Keratinocyte (primary cell): ENCODE data around the gene CMKLR1. TPM values are rescaled to one million over a fixed set of nuclear protein-coding genes. Genes with fewer than 3 reads are reported as not detected.

Experiments
- DNase-seq: peaks from one replicate; pipeline ENCODE4 v3.0.0-alpha.2; 2011; ENCODE audit warnings: low read depth, missing footprints, low spot score
- FAIRE-seq: peaks from 2 replicates; lab custom pipeline; 2011; peaks lifted over from hg19 to GRCh38; lab: Jason Lieb, UNC
- H2AFZ ChIP-seq: 2 replicates; pipeline ENCODE4 v1.6.0; 2012; ENCODE audit warnings: low read length, control low read depth, inconsistent platforms; ENCODE audit not compliant: control insufficient read depth
- H3K27ac ChIP-seq: 2 replicates; pipeline ENCODE4 v1.5.1; 2011; ENCODE audit warnings: low read length; ENCODE audit not compliant: control insufficient read depth, insufficient read depth
- H3K27me3 ChIP-seq: 3 replicates; pipeline ENCODE4 v1.6.0; 2011; ENCODE audit warnings: low read length; ENCODE audit not compliant: control insufficient read depth, insufficient read depth; ENCODE audit errors: extremely low read depth
- H3K36me3 ChIP-seq, 2 experiments: 2 replicates in 1 of 2; 3 replicates in 1 of 2; pipeline ENCODE4 v1.5.1; 2011; ENCODE audit warnings: low read length in 2 of 2, mild to moderate bottlenecking in 1 of 2; ENCODE audit not compliant: control insufficient read depth in 2 of 2, insufficient read depth in 2 of 2; ENCODE audit errors: extremely low read depth in 1 of 2
- H3K4me1 ChIP-seq: 3 replicates; pipeline ENCODE4 v1.5.1; 2011; ENCODE audit warnings: low read length; ENCODE audit not compliant: control insufficient read depth, insufficient read depth; ENCODE audit errors: extremely low read depth
- H3K4me2 ChIP-seq: 3 replicates; pipeline ENCODE4 v1.6.0; 2011; ENCODE audit warnings: low read depth, low read length; ENCODE audit not compliant: control insufficient read depth, insufficient read depth; ENCODE audit errors: extremely low read depth
- H3K4me3 ChIP-seq, 3 experiments: fragments of 200-600 bp in 1 of 3; sonication (generic) in 1 of 3; 2 replicates in 2 of 3; 3 replicates in 1 of 3; pipeline ENCODE4 v1.5.1; 2011 to 2016; ENCODE audit warnings: low read length in 3 of 3, mild to moderate bottlenecking in 3 of 3, control low read depth in 2 of 3, inconsistent platforms in 1 of 3, low read depth in 1 of 3, mixed read lengths in 1 of 3, mixed run types in 1 of 3, moderate library complexity in 1 of 3; ENCODE audit not compliant: control insufficient read depth in 2 of 3, insufficient read depth in 2 of 3; ENCODE audit errors: extremely low read depth in 1 of 3
- H3K79me2 ChIP-seq: 2 replicates; pipeline ENCODE4 v1.6.0; 2012; ENCODE audit warnings: low read length; ENCODE audit not compliant: control insufficient read depth, insufficient read depth
- H3K9ac ChIP-seq: 3 replicates; pipeline ENCODE4 v1.6.0; 2011; ENCODE audit warnings: low read length; ENCODE audit not compliant: control insufficient read depth, insufficient read depth; ENCODE audit errors: extremely low read depth
- H3K9me1 ChIP-seq: 3 replicates; pipeline ENCODE4 v1.6.0; 2011; ENCODE audit warnings: low read length; ENCODE audit not compliant: control insufficient read depth, insufficient read depth; ENCODE audit errors: extremely low read depth
- H3K9me3 ChIP-seq: 2 replicates; pipeline ENCODE4 v1.5.1; 2012; ENCODE audit warnings: low read depth, low read length; ENCODE audit not compliant: control insufficient read depth
- H4K20me1 ChIP-seq: 3 replicates; pipeline ENCODE4 v1.6.0; 2011; ENCODE audit warnings: low read length; ENCODE audit not compliant: control insufficient read depth, insufficient read depth; ENCODE audit errors: extremely low read depth
- CTCF ChIP-seq, 3 experiments: IDR thresholded peaks in 1 of 3; conservative IDR thresholded peaks in 1 of 3; optimal IDR thresholded peaks in 1 of 3; 2 replicates in 2 of 3; 3 replicates in 1 of 3; pipeline versions ENCODE3 to v1.5.1; 2011; ENCODE audit warnings: low read length in 3 of 3, mild to moderate bottlenecking in 3 of 3, moderate library complexity in 2 of 3, control low read depth in 1 of 3, inconsistent platforms in 1 of 3; ENCODE audit not compliant: insufficient read depth in 2 of 3; ENCODE audit errors: extremely low read depth in 1 of 3
- EZH2 ChIP-seq: IDR thresholded peaks from one replicate; pipeline ENCODE4 v1.6.1; 2012; ENCODE audit warnings: inconsistent platforms, mild to moderate bottlenecking, low read length, moderate library complexity
- dilution Hi-C: fragments of 300-500 bp; cut with MboI; formaldehyde crosslinking; loops from one replicate; pipeline ENCODE4 v1.7.0; 2020; ENCODE audit warnings: low sequenced_read_pairs; ENCODE audit not compliant: extremely low pct_ligation_motif_present
- polyA plus RNA-seq, 5 experiments: library from polyadenylated mRNA; depleted of rRNA in 3 of 5; stranded (reverse) in 3 of 5; stranded (forward) in 1 of 5; unstranded in 1 of 5; fragments of >200 nt; gene quantifications; 1 replicate in 1 of 5; 2 replicates in 3 of 5; 3 replicates in 1 of 5; pipeline versions ENCODE4 v1.2.1 to v1.2.3, GENCODE V29; 2011 to 2012; ENCODE audit warnings: missing spikeins in 2 of 5, low read depth in 1 of 5, low replicate concordance in 1 of 5

The CMKLR1 gene
- polyA plus RNA-seq, 1 donor (not counting 4 experiments of a cell fraction or from before 2014, with no cell fraction given), result not detected

- dilution Hi-C loops, result no loop called here
- TF ChIP-seq EZH2, result no peak
- no peak for TF ChIP-seq CTCF (optimal IDR thresholded peaks at IDR 0.05 in 1 of 3, IDR thresholded peaks at IDR 0.05 in 1 of 3, conservative IDR thresholded peaks at IDR 0.05 in 1 of 3; ENCODE audit: extremely low read depth in 1 of 3, insufficient read depth in 2 of 3, low read length in 3 of 3)
- H2AFZ ChIP-seq, result no peak overlapping the region
- no peak overlapping the region for H3K9ac ChIP-seq
- peaks cover 10% of the 10 kb centered on the region for H3K27me3 ChIP-seq
- peaks cover 8% of the 10 kb centered on the region for H3K4me1 ChIP-seq
- H3K9me3 ChIP-seq, result no peaks in the 10 kb centered on the region
- FAIRE-seq, result no peak
- no peaks in the 10 kb centered on the region for H4K20me1 ChIP-seq
- H3K36me3 ChIP-seq, result no peaks in the 10 kb centered on the region
- no peak for DNase-seq
- H3K27ac ChIP-seq, result no peak overlapping the region
- H3K9me1 ChIP-seq, result no peaks in the 10 kb centered on the region
- no peaks in the 10 kb centered on the region for H3K79me2 ChIP-seq
- no peak overlapping the region for H3K4me2 ChIP-seq
- no peak overlapping the region for H3K4me3 ChIP-seq
These were observed 35.4 kb downstream of the CMKLR1 start for GRCh38 chr12:108303703-108304102.

GRCh38 chr12:108302403-108303311, 36.5 kb downstream of the CMKLR1 start:
- no peak overlapping the region for H3K4me2 ChIP-seq
- no peak overlapping the region for H3K4me3 ChIP-seq
- peaks cover 10% of the 10 kb centered on the region for H3K27me3 ChIP-seq
- H3K36me3 ChIP-seq, result no peaks in the 10 kb centered on the region
- H3K79me2 ChIP-seq, result no peaks in the 10 kb centered on the region
- no peaks in the 10 kb centered on the region for H4K20me1 ChIP-seq
- H3K4me1 ChIP-seq, result peaks cover 8% of the 10 kb centered on the region
- no peak overlapping the region for H2AFZ ChIP-seq
- H3K9me3 ChIP-seq, result no peaks in the 10 kb centered on the region
- FAIRE-seq, result no peak
- no peaks in the 10 kb centered on the region for H3K9me1 ChIP-seq
- no peak for DNase-seq
- H3K27ac ChIP-seq, result no peak overlapping the region
- TF ChIP-seq CTCF (optimal IDR thresholded peaks at IDR 0.05 in 1 of 3, IDR thresholded peaks at IDR 0.05 in 1 of 3, conservative IDR thresholded peaks at IDR 0.05 in 1 of 3; ENCODE audit: extremely low read depth in 1 of 3, insufficient read depth in 2 of 3, low read length in 3 of 3) (peak in 1 of 3 experiments; percentile 22), EZH2 (no peak)
- dilution Hi-C loops, result no loop called here
- H3K9ac ChIP-seq, result no peak overlapping the region
